ENCODE results near the gene ACVR2A. TPM values are rescaled to one million over a fixed set of nuclear protein-coding genes. Genes with fewer than 3 reads are reported as not detected.

Gene ACVR2A
- 6.6 and 10.3 TPM in 2 replicates for total RNA-seq (2014; rRNA removed; shearing (Covaris generic))
- 4.6 and 10.4 TPM in 2 replicates for polyA plus RNA-seq (2014; cell fraction: nucleus; rRNA removed)

GRCh38 chr2:147844697-147845410 lies at the start of gene ACVR2A:
Gene ACVR2A, plus strand, starts transcription at chr2:147845029. Its CDS starts 124 bp downstream, at chr2:147845153.
- peak; percentile 23 for DNase-seq (ENCODE audit: extremely low read depth, low read depth)

GRCh38 chr2:147800316-147800715 lies 44.5 kb upstream of the ACVR2A start:
- DNase-seq (ENCODE audit: extremely low read depth, low read depth): no peak

DNA sequence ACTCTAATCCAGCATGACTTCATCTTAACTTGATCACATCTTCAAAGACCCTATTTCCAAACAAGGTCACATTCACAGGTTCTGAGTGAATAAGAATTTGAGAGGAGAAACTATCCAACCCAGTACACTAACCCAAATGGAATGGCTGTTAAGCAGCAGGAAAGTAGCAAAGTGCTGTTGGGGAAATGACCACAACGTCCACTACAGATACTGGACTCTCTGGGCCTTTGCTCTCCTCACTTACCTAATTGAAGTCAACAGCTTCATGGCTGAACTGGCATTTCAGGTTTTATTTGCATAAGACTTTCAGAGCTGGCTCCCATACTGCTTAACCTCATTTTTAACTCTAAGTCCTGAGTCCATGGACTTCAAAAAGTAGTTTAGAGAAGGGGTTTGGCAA lies 38.0 kb upstream of the ACVR2A start:
- DNase-seq (ENCODE audit: extremely low read depth, low read depth): no peak

DNA sequence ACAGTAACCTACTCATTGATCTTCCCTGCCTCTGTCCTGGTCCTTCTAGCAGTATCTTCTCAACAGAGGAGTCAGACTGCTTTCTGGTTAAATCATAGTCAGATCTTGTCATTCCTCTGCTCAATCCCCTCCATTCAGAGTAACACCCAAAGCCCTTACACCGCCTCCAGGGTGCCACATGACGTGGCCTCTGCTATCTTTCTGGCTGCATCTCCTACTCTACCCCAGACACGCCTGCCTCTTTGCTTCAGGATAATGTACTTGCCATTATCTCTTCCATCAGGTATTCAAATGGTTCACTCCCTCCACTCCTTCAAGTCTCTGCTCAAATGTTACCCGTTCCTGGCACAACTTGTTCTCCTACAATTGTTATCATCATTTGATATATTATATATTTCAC lies 36.3 kb upstream of the ACVR2A start:
- DNase-seq (ENCODE audit: extremely low read depth, low read depth): no peak

GRCh38 chr2:147810883-147811765 lies 33.7 kb upstream of the ACVR2A start:
- DNase-seq (ENCODE audit: extremely low read depth, low read depth): no peak

DNA sequence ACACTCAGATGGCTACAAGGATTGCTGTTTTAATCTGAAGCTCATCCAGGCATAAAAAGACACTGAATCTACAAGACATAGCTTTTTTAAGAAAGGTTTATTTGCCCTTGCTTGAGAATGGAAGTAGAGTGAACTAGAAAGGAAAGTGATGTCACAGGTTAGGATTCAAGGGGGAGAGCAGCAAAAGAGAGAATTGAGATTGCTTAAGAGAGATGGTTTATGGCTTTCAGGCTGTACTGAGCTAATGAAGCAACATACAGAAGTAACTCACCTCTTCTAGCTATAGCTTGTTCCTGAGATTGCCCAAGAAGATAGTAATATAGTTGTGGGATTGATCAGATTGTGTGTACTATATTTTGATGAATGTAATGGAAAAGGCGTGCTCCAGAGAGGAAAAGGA lies 26.1 kb upstream of the ACVR2A start:
- no peak for DNase-seq (ENCODE audit: extremely low read depth, low read depth)

GRCh38 chr2:147824620-147825019 lies 20.2 kb upstream of the ACVR2A start:
- DNase-seq (ENCODE audit: extremely low read depth, low read depth): no peak

GRCh38 chr2:147826278-147827087 lies 18.3 kb upstream of the ACVR2A start:
- DNase-seq (ENCODE audit: extremely low read depth, low read depth): no peak

DNA sequence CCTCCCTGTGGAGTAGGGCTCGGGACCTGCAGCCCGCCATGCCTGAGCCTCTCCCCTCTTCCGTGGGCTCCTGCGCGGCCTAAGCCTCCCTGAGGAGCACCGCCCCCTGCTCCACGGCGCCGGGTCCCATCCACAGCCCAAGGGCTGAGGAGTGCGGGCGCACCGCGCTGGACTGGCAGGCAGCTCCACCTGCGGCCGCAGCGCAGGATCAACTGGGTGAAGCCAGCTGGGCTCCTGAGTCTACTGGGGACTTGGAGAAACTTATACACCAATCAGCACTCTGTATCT lies 17.8 kb upstream of the ACVR2A start:
- no peak for DNase-seq (ENCODE audit: extremely low read depth, low read depth)

GRCh38 chr2:147829106-147829505 lies 15.7 kb upstream of the ACVR2A start:
- DNase-seq (ENCODE audit: extremely low read depth, low read depth): peak; percentile 76

DNA sequence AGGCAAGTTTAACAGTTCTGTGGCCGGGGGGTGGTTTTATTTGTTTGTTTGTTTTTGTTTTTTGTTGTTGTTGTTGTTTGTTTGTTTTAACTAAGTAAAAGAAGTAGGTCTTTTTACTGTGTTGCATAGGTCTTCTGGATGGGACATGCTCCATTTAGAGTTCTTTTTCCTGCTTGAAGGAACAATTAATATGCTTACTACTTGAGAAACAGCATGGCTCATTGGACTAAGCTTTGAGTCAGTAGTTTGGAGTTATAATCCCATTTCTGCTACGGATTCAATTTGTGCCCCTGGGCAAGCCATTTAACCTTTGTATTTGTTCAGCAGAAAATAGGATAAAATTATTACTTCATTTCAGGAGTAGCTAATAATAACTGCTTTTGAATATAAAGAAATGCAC lies 8.7 kb upstream of the ACVR2A start:
- DNase-seq (ENCODE audit: extremely low read depth, low read depth): no peak

DNA sequence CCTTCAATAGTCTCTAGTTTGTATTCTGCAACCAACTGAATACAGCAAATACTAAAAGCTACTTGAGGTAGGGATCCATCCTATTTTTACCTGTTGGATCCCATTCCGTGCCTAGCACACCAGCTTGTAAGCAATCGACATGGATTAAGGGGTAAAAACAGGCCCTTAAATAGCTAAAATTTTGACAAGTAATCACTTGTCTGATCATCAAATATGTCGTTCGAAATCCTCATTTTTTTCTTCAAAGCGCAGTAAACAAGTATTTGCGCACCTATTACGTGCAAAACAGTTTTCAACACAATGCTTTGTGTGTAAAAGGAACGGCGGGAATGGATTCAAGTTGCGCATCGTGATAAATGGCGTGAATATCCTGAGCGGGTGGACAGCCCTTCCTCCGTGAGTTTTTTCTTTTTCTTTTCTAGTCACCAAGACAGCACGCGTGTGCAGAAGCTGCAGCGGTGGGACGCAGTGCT lies 1.4 kb upstream of the ACVR2A start:
- no peak for DNase-seq (ENCODE audit: extremely low read depth, low read depth)

GRCh38 chr2:147843864-147844696 lies 749 bp upstream of the ACVR2A start:
- DNase-seq (ENCODE audit: extremely low read depth, low read depth): peak; percentile 86

- DNase-seq (ENCODE audit: extremely low read depth, low read depth): no peak
Observed at GRCh38 chr2:147845411-147845971, 662 bp downstream of the ACVR2A start.

- no peak for DNase-seq (ENCODE audit: extremely low read depth, low read depth)
Observed at GRCh38 chr2:147846412-147847081, 1.7 kb downstream of the ACVR2A start.

GRCh38 chr2:147847746-147848391 lies 3.0 kb downstream of the ACVR2A start:
- DNase-seq (ENCODE audit: extremely low read depth, low read depth): no peak

GRCh38 chr2:147850838-147851237 lies 6.0 kb downstream of the ACVR2A start:
- DNase-seq (ENCODE audit: extremely low read depth, low read depth): no peak

DNA sequence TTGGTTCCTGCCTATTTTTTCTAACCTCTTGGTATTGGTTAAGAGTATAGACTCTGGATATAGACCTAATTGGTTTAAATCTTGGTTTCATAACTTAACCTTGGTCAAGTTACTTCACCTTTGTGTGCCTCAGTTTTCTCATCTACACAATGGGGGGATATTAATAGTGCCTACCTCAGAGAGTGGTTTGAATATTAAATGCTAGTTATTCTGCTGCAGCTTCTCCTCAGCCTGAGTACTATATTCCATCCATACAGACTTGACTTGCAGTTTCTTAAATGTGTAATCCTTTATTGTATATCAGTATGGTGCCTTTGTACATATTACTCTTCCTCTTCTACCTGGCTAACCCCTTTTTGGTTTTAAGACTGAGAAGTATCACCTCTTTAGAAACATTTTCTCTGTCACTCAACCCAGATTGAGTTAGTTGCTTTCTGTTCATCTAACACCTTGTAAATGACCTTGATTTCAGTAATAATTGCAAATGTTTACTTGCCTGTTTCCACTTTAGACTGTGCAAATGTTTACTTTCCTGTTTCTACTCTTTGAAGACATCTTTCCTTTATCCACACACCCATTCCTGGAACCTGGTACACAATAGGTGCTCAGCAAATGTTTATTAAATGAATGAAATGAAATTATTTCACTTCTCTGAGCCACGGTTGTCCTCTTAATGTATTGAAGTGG lies 6.6 kb downstream of the ACVR2A start:
- DNase-seq (ENCODE audit: extremely low read depth, low read depth): no peak
